Keratinocyte (primary cell): Measurements from ENCODE around the gene AARSD1. TPM values are rescaled to one million over a fixed set of nuclear protein-coding genes. Genes with fewer than 3 reads are reported as not detected.
"Not testable (repeated sequence)": the region's sequence is repeated elsewhere in the genome, so short reads cannot be mapped to it uniquely, and the experiment has no call there.

Experiments
- DNase-seq: peaks from one replicate; pipeline ENCODE4 v3.0.0-alpha.2; 2011; ENCODE audit warnings: low read depth, missing footprints, low spot score
- FAIRE-seq: peaks from 2 replicates; lab custom pipeline; 2011; peaks lifted over from hg19 to GRCh38; lab: Jason Lieb, UNC
- H2AFZ ChIP-seq: 2 replicates; pipeline ENCODE4 v1.6.0; 2012; ENCODE audit warnings: low read length, control low read depth, inconsistent platforms; ENCODE audit not compliant: control insufficient read depth
- H3K27ac ChIP-seq: 2 replicates; pipeline ENCODE4 v1.5.1; 2011; ENCODE audit warnings: low read length; ENCODE audit not compliant: control insufficient read depth, insufficient read depth
- H3K27me3 ChIP-seq: 3 replicates; pipeline ENCODE4 v1.6.0; 2011; ENCODE audit warnings: low read length; ENCODE audit not compliant: control insufficient read depth, insufficient read depth; ENCODE audit errors: extremely low read depth
- H3K36me3 ChIP-seq, 2 experiments: 2 replicates in 1 of 2; 3 replicates in 1 of 2; pipeline ENCODE4 v1.5.1; 2011; ENCODE audit warnings: low read length in 2 of 2, mild to moderate bottlenecking in 1 of 2; ENCODE audit not compliant: control insufficient read depth in 2 of 2, insufficient read depth in 2 of 2; ENCODE audit errors: extremely low read depth in 1 of 2
- H3K4me1 ChIP-seq: 3 replicates; pipeline ENCODE4 v1.5.1; 2011; ENCODE audit warnings: low read length; ENCODE audit not compliant: control insufficient read depth, insufficient read depth; ENCODE audit errors: extremely low read depth
- H3K4me2 ChIP-seq: 3 replicates; pipeline ENCODE4 v1.6.0; 2011; ENCODE audit warnings: low read depth, low read length; ENCODE audit not compliant: control insufficient read depth, insufficient read depth; ENCODE audit errors: extremely low read depth
- H3K4me3 ChIP-seq, 3 experiments: fragments of 200-600 bp in 1 of 3; sonication (generic) in 1 of 3; 2 replicates in 2 of 3; 3 replicates in 1 of 3; pipeline ENCODE4 v1.5.1; 2011 to 2016; ENCODE audit warnings: low read length in 3 of 3, mild to moderate bottlenecking in 3 of 3, control low read depth in 2 of 3, inconsistent platforms in 1 of 3, low read depth in 1 of 3, mixed read lengths in 1 of 3, mixed run types in 1 of 3, moderate library complexity in 1 of 3; ENCODE audit not compliant: control insufficient read depth in 2 of 3, insufficient read depth in 2 of 3; ENCODE audit errors: extremely low read depth in 1 of 3
- H3K79me2 ChIP-seq: 2 replicates; pipeline ENCODE4 v1.6.0; 2012; ENCODE audit warnings: low read length; ENCODE audit not compliant: control insufficient read depth, insufficient read depth
- H3K9ac ChIP-seq: 3 replicates; pipeline ENCODE4 v1.6.0; 2011; ENCODE audit warnings: low read length; ENCODE audit not compliant: control insufficient read depth, insufficient read depth; ENCODE audit errors: extremely low read depth
- H3K9me1 ChIP-seq: 3 replicates; pipeline ENCODE4 v1.6.0; 2011; ENCODE audit warnings: low read length; ENCODE audit not compliant: control insufficient read depth, insufficient read depth; ENCODE audit errors: extremely low read depth
- H3K9me3 ChIP-seq: 2 replicates; pipeline ENCODE4 v1.5.1; 2012; ENCODE audit warnings: low read depth, low read length; ENCODE audit not compliant: control insufficient read depth
- H4K20me1 ChIP-seq: 3 replicates; pipeline ENCODE4 v1.6.0; 2011; ENCODE audit warnings: low read length; ENCODE audit not compliant: control insufficient read depth, insufficient read depth; ENCODE audit errors: extremely low read depth
- CTCF ChIP-seq, 3 experiments: IDR thresholded peaks in 1 of 3; conservative IDR thresholded peaks in 1 of 3; optimal IDR thresholded peaks in 1 of 3; 2 replicates in 2 of 3; 3 replicates in 1 of 3; pipeline versions ENCODE3 to v1.5.1; 2011; ENCODE audit warnings: low read length in 3 of 3, mild to moderate bottlenecking in 3 of 3, moderate library complexity in 2 of 3, control low read depth in 1 of 3, inconsistent platforms in 1 of 3; ENCODE audit not compliant: insufficient read depth in 2 of 3; ENCODE audit errors: extremely low read depth in 1 of 3
- EZH2 ChIP-seq: IDR thresholded peaks from one replicate; pipeline ENCODE4 v1.6.1; 2012; ENCODE audit warnings: inconsistent platforms, mild to moderate bottlenecking, low read length, moderate library complexity
- dilution Hi-C: fragments of 300-500 bp; cut with MboI; formaldehyde crosslinking; loops from one replicate; pipeline ENCODE4 v1.7.0; 2020; ENCODE audit warnings: low sequenced_read_pairs; ENCODE audit not compliant: extremely low pct_ligation_motif_present
- polyA plus RNA-seq, 5 experiments: library from polyadenylated mRNA; depleted of rRNA in 3 of 5; stranded (reverse) in 3 of 5; stranded (forward) in 1 of 5; unstranded in 1 of 5; fragments of >200 nt; gene quantifications; 1 replicate in 1 of 5; 2 replicates in 3 of 5; 3 replicates in 1 of 5; pipeline versions ENCODE4 v1.2.1 to v1.2.3, GENCODE V29; 2011 to 2012; ENCODE audit warnings: missing spikeins in 2 of 5, low read depth in 1 of 5, low replicate concordance in 1 of 5

AARSD1 gene
- polyA plus RNA-seq, 1 donor (not counting 4 experiments of a cell fraction or from before 2014, with no cell fraction given): 49.3 TPM

- no peak for TF ChIP-seq CTCF (optimal IDR thresholded peaks at IDR 0.05 in 1 of 3, IDR thresholded peaks at IDR 0.05 in 1 of 3, conservative IDR thresholded peaks at IDR 0.05 in 1 of 3; ENCODE audit: extremely low read depth in 1 of 3, insufficient read depth in 2 of 3, low read length in 3 of 3)
- no peak for TF ChIP-seq EZH2
- DNase-seq (no peak), FAIRE-seq (no peak)
- Histone ChIP-seq H4K20me1 (no peaks in the 10 kb centered on the region), H2AFZ (no peak overlapping the region), H3K27ac (no peak overlapping the region), H3K9me3 (no peaks in the 10 kb centered on the region), H3K36me3 (no peaks in the 10 kb centered on the region), H3K4me3 (no peak overlapping the region), H3K27me3 (no peaks in the 10 kb centered on the region), H3K9ac (no peak overlapping the region), H3K4me2 (no peak overlapping the region), H3K79me2 (no peaks in the 10 kb centered on the region), H3K4me1 (peaks cover 8% of the 10 kb centered on the region), H3K9me1 (no peaks in the 10 kb centered on the region)
- dilution Hi-C loops: no loop called here
Observed at GRCh38 chr17:42975265-42975664, 11.0 kb upstream of the AARSD1 start.

- H3K36me3 ChIP-seq, H3K9me1 ChIP-seq, H2AFZ ChIP-seq, FAIRE-seq, H4K20me1 ChIP-seq, H3K4me3 ChIP-seq, DNase-seq, H3K27ac ChIP-seq, H3K4me1 ChIP-seq, H3K4me2 ChIP-seq, dilution Hi-C loops, H3K9ac ChIP-seq, H3K79me2 ChIP-seq, H3K9me3 ChIP-seq, H3K27me3 ChIP-seq: not testable (repeated sequence)
Observed at GRCh38 chr17:42973323-42973722, 9.1 kb upstream of the AARSD1 start.

DNA sequence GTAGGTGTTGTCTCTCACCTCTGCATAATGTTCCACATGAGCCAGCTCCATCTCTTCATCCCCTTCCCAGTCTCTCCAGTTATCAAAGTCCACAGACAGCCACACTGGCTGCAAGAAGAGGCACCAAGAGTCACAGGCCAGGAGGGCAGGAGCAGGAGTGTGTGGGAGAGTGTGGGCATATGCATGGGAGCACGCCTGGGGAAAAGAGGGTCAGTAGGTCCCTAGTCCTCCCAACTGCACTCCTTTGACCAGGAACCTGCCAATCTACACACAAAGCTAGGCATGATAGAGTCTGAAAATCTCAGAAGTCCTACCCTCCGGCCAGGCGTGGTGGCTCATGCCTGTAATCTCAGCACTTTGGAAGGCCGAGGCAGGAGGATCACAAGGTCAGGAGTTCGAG, 7.3 kb upstream of the AARSD1 start:
- Histone ChIP-seq H2AFZ (no peak overlapping the region), H3K4me2 (no peak overlapping the region), H3K9me1 (no peaks in the 10 kb centered on the region), H3K9ac (no peak overlapping the region), H3K36me3 (no peaks in the 10 kb centered on the region), H3K27ac (no peak overlapping the region), H3K79me2 (no peaks in the 10 kb centered on the region), H3K27me3 (no peaks in the 10 kb centered on the region), H3K4me1 (no peaks in the 10 kb centered on the region), H4K20me1 (no peaks in the 10 kb centered on the region), H3K9me3 (no peaks in the 10 kb centered on the region), H3K4me3 (no peak overlapping the region)
- DNase-seq: no peak
- TF ChIP-seq CTCF (optimal IDR thresholded peaks at IDR 0.05 in 1 of 3, IDR thresholded peaks at IDR 0.05 in 1 of 3, conservative IDR thresholded peaks at IDR 0.05 in 1 of 3; ENCODE audit: extremely low read depth in 1 of 3, insufficient read depth in 2 of 3, low read length in 3 of 3) (no peak), EZH2 (no peak)
- no peak for FAIRE-seq
- dilution Hi-C loops: no loop called here
